ENCODE results near the gene BACH2.
"Not testable (repeated sequence)": the region's sequence is repeated elsewhere in the genome, so short reads cannot be mapped to it uniquely, and the experiment has no call there.

Gene BACH2

DNA sequence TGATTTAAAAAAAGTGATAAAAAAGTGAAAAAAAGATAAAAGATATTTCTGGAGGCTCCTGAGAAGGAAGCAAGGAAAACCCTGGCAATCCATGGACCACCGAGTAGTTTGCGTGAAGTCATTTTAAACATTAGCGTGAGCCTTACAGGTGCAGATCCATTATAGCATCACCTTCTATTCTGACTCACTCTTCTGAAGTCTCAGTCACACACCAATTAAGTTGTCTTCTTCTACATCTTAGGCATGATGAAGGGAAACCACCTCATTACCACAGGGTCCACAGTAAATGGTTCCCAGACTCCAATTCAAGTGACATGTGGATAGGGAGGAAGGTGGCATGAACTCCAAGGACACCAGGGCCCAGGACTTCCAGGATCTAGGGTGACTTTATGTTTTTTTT, 303.2 kb downstream of the BACH2 start:
- no peak for DNase-seq (ENCODE audit: low read depth)

DNA sequence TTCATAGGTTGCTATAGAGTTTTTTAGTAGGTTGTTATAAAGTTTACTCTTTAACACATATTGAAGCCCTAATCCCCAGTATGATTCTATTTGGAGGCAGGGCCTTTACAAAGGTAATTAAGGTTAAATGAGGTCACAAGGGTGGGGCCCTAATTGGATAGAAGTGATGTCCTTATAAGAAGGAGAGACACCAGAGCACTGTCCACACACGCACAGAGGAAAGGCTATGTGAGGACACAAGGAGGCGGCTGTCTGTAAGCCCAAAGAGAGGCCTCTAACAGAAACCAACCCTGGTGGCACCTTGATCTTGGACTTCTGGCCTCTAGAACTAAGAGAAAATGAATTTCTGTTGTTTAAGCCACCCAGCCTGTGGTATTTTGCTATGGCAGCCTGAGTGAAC, 303.8 kb downstream of the BACH2 start:
- no peak for DNase-seq (ENCODE audit: low read depth)

DNA sequence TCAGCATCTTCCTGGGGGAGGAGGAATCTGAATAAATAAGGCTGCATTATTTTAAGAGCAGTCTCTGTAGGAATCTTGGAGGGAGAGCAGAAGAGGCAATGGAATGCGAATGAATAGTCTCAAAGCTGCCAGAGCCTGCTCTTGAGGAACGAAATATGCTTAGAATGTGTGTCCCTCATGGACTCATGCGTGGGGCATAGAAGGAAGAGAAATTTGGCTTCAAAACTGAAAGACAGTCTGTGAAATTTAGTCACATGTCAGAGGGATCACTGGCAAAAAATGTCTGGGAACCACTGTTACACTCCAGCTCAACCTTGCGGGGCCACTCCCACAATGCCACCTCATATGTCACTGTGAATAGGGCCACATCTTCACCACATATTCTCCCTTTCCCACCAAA, 306.9 kb downstream of the BACH2 start:
- DNase-seq (ENCODE audit: low read depth), result no peak

DNA sequence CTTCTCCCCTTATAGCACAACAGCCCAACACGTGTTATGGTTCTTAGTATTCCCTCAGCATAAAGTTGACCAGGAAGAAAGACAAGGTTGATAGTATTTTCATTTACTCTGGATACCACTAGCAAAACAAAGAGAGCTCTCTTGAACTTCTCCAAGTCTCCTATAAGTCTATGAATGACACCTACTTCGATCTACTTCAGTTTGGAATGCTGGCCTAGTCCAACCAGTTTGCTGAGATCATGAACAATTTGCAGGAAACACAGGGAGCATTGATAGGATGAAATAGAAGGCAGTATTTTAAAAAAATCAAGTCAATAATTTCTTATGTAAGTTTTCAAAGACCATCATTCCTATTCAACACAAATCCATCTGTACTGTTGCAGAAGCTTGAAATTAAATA, 308.8 kb downstream of the BACH2 start:
- no peak for DNase-seq (ENCODE audit: low read depth)

DNA sequence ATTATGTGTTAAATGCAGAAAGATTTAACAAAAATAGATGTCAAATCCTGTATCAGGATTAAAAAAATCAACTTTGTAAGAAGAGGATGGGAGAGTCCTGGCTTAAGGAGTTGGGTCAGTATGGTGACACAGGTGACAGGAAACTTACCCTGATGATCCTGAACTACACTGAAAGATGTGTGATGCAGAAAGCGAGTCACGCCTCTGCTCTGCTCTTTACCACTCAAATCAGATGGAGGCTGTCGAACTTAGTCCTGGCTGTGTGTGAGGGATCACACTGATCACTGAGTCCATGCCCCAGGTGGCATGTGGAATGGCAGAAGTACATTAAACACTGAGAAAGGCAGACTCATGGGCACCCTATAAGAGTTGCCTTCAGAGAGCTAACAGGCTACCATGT, 309.5 kb downstream of the BACH2 start:
- no peak for DNase-seq (ENCODE audit: low read depth)

DNA sequence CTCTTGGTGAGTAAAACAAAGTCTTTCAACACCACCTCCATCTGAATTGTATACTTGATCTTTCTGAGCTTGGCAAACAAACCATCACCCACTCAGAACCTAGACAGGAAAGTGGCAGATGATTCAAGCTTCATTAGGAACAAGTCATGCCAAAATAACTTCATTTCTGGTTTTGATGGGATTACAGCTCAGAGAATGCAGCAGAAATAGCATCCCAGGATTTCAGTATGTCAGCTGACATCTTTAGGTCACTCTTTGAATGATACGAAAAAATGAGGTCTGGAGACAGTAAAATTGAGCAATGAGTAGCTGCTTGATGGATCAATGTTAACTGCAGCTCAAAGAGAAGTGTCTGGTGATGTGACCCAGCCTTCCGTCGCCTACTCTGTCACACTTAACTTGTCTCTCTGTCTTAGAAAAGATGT, 310.0 kb downstream of the BACH2 start:
- no peak for DNase-seq (ENCODE audit: low read depth)

DNA sequence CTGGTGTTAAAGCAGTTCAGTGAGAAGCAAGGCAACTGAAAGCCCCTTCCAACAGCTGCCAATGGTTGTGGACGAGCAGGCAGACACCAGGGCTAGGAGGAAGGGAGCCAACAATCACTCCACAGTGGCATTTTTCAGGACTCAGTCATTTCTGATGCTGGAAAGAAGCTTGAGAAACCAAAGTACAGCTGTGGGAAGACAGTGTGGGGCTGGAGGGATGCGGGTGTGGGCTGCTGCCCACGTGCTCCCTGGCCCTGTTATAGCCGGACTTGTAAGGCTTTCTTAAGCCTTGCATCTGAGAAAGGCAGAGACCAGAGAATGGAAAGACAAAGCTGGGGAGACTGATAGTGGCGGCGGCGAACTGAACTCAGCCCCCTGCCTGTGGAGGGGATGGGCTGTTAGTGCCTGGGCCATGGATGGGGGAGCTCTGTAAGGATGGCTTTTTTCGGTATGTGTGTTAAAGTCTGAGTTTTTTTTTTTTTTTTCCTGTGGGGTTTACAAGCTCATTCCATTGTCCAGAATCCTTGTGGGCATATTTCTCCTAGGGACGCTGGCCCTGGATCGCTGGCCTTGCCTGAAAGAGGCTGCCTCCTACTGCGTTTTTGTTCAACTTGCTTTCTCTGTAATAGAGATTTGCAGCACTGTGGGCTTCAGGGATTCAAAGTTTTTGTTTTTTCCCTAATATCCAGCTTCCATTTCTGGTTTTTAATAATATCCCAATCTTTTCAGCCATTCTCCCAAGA, 310.7 kb downstream of the BACH2 start:
- DNase-seq (ENCODE audit: low read depth), result no peak

DNA sequence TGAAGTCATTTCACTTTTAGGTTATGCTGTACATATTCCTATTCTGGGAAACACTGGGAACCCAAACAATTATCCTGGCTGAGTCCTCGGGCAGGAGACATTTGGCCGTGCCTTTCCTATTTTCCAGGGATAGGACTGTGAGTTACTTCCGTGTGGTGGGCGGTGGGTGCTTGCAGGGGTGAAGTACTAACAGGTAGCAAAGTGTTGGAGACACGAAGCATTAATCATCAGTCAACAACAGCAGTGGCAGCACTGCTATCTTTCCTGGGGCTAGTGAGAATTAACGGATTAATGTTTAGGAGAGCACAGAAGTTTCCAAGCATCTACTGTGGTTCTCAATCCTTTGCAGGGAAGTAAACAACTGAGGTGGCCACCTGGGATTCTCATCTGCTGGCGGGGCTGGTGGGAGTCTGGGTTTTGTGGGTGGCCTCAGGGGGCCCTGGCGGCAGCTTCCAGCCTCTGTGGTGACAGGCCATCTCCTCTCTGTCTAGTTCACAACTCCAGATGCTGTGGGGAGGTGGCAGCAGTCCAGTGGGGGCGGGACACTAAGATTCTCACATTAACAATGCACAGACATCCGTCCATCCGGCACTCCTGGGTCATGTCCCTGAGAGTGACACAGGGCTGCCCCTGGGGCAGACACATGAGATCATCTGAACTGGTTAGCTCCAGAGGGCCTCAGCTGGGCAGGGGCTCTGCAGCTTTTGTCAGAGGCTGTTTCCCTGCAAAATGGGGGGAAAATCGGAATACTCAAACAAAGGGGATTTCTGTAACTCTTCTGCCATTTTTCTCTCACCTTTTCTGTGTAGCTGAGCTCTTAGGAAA, 311.5 kb downstream of the BACH2 start:
- no peak for DNase-seq (ENCODE audit: low read depth)

DNA sequence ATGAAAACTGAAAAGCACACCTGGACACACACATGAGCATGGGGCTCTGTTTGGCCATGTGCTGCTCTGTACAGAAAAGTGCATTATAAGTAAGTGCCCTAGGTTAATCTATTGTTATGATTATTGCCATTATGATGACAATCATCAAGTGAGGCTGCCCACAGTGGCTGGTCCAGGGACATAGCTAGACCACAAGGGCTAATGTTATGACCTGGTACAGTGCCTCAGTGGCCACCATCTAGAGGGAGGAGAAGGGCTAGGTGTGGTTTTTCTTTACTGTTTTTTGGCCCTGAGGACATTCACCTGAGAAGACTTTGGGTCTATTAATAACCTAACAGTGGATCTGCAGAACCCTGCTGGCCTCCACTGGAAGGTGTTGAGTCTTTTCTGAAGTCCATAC, 316.3 kb downstream of the BACH2 start:
- no peak for DNase-seq (ENCODE audit: low read depth)

DNA sequence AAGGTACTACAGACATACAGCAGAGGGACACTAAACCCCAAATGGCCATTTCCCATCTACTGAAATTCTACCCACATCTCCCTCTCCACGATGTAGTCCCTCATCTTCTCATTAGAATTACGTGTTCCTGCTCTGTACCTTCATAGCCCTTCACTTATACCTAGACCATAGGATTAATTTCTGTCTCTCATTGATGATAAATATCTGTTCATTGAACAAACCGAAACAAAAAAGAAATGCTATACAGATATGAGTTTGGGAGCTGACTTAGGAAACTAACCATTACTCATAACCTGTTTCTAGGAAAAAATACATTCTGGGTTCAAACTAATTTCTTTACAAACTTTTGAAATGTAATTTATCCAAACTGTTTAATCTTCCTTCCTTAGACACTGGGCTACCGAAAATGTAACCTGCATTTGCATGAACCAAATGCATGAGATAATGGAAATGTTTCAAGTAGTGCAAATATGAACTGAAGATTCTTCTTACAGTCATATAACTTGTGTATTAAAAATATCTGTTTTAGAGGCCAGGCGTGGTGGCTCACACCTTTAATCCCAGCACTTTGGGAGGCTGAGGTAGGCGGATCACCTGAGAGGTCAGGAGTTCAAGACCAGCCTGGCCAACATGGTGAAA, 317.0 kb downstream of the BACH2 start:
- no peak for DNase-seq (ENCODE audit: low read depth)

DNA sequence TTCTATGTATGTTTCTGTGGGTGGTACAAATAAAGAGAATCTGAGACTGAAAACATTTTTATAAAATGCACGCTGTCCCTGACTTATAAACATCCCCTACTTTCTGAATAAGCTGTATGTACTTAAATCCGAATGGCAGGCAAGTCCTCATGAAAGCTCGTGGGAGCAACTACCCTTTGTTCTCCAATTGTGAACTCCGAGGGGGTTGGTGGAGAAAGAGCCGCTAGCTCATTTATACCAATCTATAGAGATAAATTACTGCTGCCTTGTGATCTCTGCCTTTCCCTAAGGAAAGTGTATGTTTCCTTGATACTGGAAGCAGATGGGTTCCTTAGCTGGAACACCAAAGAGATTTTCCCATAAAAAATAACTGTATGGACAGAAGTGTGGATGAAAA, 317.9 kb downstream of the BACH2 start:
- DNase-seq (ENCODE audit: low read depth), result no peak

DNA sequence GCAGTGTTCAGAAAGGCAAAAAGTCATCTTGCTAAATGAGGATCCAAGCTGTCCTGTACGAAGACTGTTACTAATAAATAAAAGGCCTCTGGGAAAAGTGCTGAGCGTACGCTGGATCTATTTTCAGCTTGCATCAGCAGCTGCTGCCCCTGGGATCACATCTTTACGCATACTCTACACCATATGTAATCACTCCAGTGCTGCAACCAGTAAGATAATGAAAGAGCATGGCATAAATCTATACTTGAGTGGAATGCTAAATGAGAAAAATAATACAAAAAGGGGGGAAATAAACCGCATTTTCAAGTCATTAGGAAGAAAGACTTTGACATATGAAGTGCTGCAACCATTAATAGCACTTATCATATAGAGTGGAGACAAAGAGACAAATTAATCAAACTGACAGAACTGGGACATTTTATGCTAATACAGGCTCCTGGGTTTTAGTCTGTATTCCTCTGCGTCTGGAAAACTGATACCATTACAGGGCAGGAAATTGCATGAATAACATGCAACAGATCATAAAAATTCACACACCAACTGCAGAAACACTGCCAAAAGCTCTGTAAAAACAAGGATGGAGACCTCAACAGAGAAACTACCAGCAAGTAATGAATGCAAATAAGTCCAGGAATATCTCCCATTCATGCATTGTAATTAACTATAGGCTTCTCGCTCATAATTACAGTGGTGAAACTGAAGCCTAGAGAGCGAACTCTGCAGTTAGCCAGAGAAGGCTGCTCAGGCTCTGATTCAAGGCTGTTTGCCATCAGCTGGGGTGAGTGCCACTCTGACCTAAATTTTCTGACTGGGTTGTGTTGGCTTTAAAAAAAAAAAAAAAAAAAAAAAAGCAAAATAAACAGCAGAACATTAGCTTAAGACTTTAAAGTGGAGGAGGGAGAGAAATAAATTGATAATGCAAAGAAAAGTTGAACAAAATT, 318.6 kb downstream of the BACH2 start:
- DNase-seq (ENCODE audit: low read depth), result no peak

DNA sequence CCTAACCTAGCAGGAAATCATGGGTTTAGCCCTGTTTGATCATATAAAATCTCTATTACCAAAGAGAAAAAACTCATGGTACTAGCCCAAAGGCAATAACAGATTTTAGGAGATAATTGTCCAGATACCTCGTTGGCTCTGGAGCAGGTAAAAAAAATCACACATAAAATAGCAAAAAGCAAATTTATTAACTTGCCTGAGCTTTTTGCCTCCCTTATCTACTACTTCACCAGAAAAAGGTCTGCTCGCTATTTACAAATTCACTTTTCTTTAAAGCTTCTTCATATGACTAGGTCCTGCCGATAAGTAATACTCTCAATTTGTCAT, 320.0 kb downstream of the BACH2 start:
- no peak for DNase-seq (ENCODE audit: low read depth)

DNA sequence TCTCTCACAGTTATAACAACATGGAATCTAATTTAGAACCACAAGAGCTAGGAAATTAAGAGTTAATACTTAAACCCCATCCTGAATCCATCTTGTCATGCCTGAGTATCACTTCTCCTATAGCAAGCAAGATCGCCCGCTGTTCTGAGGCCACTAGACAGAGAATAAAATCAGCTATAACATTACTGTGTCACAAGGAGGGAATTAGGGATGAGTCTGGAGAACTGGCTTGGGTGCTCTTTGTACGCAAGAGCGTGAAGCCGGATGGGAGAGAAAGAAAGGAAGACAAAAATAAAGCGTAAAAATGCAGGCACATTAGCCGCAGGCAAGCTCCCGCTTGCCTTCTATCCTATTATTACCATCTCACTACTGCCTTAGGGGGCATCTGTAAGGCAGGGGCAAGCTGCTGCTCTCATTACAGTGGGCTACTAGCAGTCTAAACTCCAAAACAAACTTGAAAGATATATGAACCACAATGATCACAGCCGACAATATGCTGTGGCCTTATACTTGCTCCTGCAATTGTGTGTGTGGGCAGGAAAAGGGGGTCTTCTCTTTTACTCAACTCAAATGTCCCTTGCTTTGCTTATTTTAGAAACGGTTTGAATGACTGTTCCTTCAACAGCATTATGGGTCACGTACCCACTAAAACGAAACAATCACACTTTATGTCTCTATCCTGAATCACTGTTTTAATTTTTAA, 320.5 kb downstream of the BACH2 start:
- DNase-seq (ENCODE audit: low read depth), result no peak

DNA sequence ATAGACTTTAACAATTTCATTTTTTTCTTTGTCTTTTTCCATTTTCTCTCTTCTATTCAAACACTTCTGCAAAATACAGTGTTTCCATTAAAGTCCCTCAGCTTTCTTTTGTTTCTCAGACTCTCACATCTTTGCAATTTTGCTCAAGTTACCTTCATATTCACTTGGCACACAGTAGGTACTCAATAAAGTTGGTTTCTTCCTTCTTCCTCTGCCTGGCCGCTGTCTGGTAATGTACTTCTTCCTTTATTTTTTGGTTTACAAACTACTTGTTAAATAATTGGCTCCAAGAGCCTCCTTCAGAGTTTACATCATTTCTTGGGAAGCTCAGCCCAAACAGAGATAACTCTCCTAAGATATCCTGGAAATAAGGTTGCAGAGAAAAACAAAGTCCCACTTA, 321.3 kb downstream of the BACH2 start:
- no peak for DNase-seq (ENCODE audit: low read depth)

DNA sequence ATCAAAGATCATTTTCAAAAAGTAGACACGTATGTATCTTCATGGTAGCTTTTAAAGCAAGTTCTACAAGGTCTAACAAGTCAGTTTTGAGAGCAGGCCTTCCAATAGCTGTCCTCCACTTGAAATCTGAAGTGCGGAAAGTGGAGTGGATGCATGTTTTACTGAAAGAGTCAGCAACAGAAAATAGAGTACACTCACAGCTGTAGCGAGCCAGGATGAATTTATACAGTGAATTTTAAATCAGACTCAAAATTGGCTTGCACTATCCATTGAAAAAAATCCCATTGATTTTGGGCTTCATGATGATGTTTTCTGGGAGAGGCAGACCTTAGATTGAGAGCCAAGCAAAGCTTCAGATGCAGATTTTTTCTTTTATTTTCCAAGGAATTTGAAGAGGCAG, 321.8 kb downstream of the BACH2 start:
- no peak for DNase-seq (ENCODE audit: low read depth)

DNA sequence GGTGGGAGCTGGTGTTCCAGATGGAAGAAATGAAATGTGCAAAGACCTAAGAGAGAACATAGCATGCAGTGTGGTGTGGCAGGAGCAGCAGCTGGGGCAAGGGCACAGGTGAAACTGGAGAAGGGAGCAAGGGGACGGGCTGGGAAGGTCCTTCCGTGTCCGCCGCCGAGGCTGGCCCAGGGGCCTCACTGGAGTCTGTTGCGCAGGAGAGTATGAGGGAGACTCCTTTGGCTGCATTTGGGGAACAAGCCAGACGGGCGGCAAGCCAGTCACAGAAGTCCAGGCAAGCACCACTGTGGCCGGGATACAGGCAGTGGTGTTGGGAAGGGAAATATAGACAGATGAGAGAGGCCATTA, 324.6 kb downstream of the BACH2 start:
- DNase-seq (ENCODE audit: low read depth), result no peak

DNA sequence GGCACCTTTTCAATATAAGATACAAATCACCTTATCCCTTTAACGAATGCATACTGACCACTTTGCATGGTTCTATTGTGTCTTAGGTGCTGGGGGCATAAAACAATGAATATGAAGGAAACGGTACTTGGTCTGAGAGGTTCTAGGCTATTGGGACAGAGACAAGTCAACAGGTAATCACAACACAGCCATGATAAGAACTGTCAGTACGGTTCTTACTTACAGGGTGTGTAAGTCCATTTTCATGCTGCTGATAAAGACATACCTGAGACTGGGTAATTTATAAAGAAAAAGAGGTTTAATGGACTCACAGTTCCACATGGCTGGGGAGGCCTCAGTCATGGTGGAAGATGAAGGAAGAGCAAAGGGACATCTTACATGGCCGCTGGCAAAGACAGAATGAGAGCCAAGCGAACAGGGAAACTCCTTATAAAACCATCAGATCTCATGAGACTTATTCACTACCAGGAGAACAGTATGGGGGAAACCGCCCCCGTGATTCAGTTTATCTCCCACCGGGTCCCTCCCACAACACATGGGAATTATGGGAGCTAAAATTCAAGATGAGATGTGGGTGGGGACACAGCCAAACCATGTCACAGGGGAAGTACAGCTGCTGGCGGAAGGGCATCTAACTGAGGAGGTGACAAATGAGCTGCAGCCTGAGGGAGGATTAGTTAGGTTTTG, 325.2 kb downstream of the BACH2 start:
- not testable (repeated sequence) for DNase-seq (ENCODE audit: low read depth)

DNA sequence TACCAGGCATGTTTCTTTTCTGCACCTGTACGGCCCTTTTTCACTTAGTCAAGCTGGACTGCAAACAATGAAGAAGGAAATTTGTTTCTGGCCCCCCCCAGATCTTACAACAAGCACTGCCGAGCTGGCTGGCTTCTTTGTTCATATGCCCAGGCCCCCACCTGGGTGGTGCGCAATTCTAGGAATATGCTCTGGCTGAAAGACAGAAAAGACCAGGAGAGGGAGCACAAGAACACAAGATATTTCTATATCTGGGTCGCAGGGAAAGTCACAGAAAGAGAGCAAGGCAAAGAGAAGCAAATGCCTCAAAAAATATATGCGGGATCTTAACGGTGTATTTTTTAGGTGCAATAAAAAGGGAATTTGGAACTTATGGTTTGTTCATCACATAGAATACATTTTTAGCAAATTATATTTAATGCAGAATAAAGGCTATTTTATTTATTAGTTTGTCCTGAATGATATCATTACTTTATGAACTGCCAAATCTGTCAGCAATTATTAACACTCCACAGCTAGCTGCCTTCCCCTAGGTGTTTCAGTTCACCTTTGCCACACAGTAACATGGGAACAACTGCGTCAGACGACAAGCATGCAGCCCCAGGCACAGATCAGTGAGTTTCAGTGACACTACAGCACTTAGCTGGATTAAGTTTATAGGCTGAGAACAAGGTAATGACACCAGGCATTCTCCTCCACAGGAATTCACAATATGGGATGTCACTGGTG, 325.9 kb downstream of the BACH2 start:
- DNase-seq (ENCODE audit: low read depth), result no peak

DNA sequence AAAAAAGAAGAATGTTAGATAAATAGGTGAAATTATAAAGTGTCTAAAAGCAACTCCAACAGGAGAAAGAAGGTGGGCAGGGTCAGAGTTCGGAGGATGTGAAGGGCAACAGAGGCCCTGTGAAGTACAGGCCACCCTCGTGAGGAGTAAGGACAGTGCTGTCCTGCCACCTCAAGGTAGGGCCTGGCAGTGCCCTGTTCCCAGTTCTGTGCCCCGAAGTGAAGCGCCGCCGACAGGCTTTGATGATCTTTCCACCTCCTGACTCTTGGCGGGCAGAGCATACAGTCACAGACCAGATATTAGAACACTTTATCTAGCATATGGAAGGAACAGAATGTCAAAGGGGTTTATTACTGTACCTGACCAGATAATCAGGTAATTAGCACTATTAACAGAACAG, 326.6 kb downstream of the BACH2 start:
- DNase-seq (ENCODE audit: low read depth), result no peak

Data from T follicular helper cell (primary cell).